Esophagus squamous epithelium (tissue), 4 donors: Measurements from ENCODE around the gene SPATS2L.

Experiments used
- CTCF ChIP-seq, 6 experiments: fragments of 450-650 bp in 4 of 6; fragments of 200-600 bp in 2 of 6; sonication (generic) in 2 of 6; IDR thresholded peaks; one replicate each; pipeline ENCODE4 v1.5.1; 2016 to 2019; ENCODE audit warnings: antibody characterized with exemption in 6 of 6, mild to moderate bottlenecking in 4 of 6, moderate library complexity in 4 of 6
- POLR2A ChIP-seq, 4 donors: fragments of 450-650 bp; IDR thresholded peaks; one replicate each; pipeline ENCODE4 v1.6.1; 2017; ENCODE audit warnings: antibody characterized with exemption in 4 of 4, mild to moderate bottlenecking in 4 of 4, moderate library complexity in 3 of 4

- no peak for TF ChIP-seq CTCF (IDR thresholded peaks at IDR 0.05)
- no peak for TF ChIP-seq POLR2A (IDR thresholded peaks at IDR 0.05)
Measured at GRCh38 chr2:200430017-200430416, 123.5 kb downstream of the SPATS2L start.
